T-cell (primary cell): ENCODE results near the gene CNNM1. TPM values are rescaled to one million over a fixed set of nuclear protein-coding genes. Genes with fewer than 3 reads are reported as not detected.

Source experiments
- ATAC-seq, 4 experiments: fragments of 200-7000 bp in 3 of 4; fragments of 150-1000 bp in 1 of 4; cut with Tn5 transposase; replicated peaks in 1 of 4; 1 replicate in 3 of 4; 2 replicates in 1 of 4; pipeline ENCODE4 v1.10.0; 2021; ENCODE audit warnings: moderate library complexity in 3 of 4, mild to moderate bottlenecking in 2 of 4, moderate number of reproducible peaks in 1 of 4
- CTCF ChIA-PET, 2 donors: fragments of 300-600 bp; sonication (Branson Sonifier 250); formaldehyde crosslinking; loops; one replicate each; lab custom pipeline; 2022; ENCODE audit warnings: antibody characterized with exemption in 2 of 2; lab: Charles Lee
- POLR2A ChIA-PET, 2 donors: fragments of 300-600 bp; sonication (Branson Sonifier 250); formaldehyde crosslinking; loops; one replicate each; lab custom pipeline; 2022; ENCODE audit warnings: antibody characterized with exemption in 2 of 2; lab: Charles Lee
- DNase-seq, 35 experiments: peaks; one replicate each; pipeline versions ENCODE4 v3.0.0 to v3.0.0-alpha.2; 2013 to 2023
- H3K27ac ChIP-seq: one replicate; pipeline ENCODE4 v1.5.1; 2013; ENCODE audit warnings: low read length
- H3K27me3 ChIP-seq, 2 experiments: replicated peaks in 1 of 2; 1 replicate in 1 of 2; 2 replicates in 1 of 2; pipeline versions ENCODE4 v1.6.1 to v1.7.0; 2013; ENCODE audit warnings: low read length in 1 of 2, mixed read lengths in 1 of 2; ENCODE audit not compliant: control insufficient read depth in 2 of 2, insufficient read depth in 2 of 2; ENCODE audit errors: extremely low read depth in 1 of 2
- H3K36me3 ChIP-seq, 2 donors: 1 replicate in 1 of 2; 2 replicates in 1 of 2; pipeline versions ENCODE4 v1.6.1 to v1.7.0; 2013; ENCODE audit warnings: low read length in 1 of 2; ENCODE audit not compliant: control insufficient read depth in 2 of 2, insufficient read depth in 1 of 2; ENCODE audit errors: extremely low read depth in 1 of 2
- H3K4me1 ChIP-seq, 2 experiments: 1 replicate in 1 of 2; 2 replicates in 1 of 2; pipeline versions ENCODE4 v1.6.1 to v1.7.0; 2013; ENCODE audit warnings: low read length in 2 of 2, mixed read lengths in 1 of 2; ENCODE audit not compliant: insufficient read depth in 2 of 2, control insufficient read depth in 1 of 2; ENCODE audit errors: extremely low read depth in 1 of 2
- H3K4me3 ChIP-seq, 2 donors: 1 replicate in 1 of 2; 2 replicates in 1 of 2; pipeline versions ENCODE4 v1.5.1 to v1.7.0; 2013; ENCODE audit warnings: mild to moderate bottlenecking in 2 of 2, low read length in 1 of 2, moderate library complexity in 1 of 2; ENCODE audit not compliant: control insufficient read depth in 1 of 2; ENCODE audit errors: extremely low read depth in 1 of 2
- H3K9me3 ChIP-seq: 2 replicates; pipeline ENCODE4 v1.7.0; 2013
- H3K27ac Mint-ChIP-seq, 2 donors: one replicate each; pipeline ENCODE4 v1.8.0; 2020 to 2021; ENCODE audit warnings: mild to moderate bottlenecking in 2 of 2, mixed read lengths in 2 of 2
- H3K27me3 Mint-ChIP-seq, 2 donors: one replicate each; pipeline ENCODE4 v1.8.0; 2021 to 2022; ENCODE audit warnings: mixed read lengths in 2 of 2
- H3K36me3 Mint-ChIP-seq: one replicate; pipeline ENCODE4 v1.8.0; 2021; ENCODE audit warnings: mixed read lengths
- H3K4me1 Mint-ChIP-seq, 3 donors: one replicate each; pipeline ENCODE4 v1.8.0; 2020 to 2022; ENCODE audit warnings: mixed read lengths in 3 of 3, mild to moderate bottlenecking in 1 of 3
- H3K4me3 Mint-ChIP-seq, 3 donors: one replicate each; pipeline ENCODE4 v1.8.0; 2020 to 2022; ENCODE audit warnings: mild to moderate bottlenecking in 3 of 3, mixed read lengths in 3 of 3, moderate library complexity in 3 of 3
- H3K9me3 Mint-ChIP-seq, 3 donors: one replicate each; pipeline ENCODE4 v1.8.0; 2020 to 2022; ENCODE audit warnings: mixed read lengths in 3 of 3
- WGBS: methylation state at CpG from one replicate; pipeline ENCODE4 v1.1.5; 2013; ENCODE audit warnings: missing lambda C conversion rate; ENCODE audit not compliant: insufficient coverage; 5-methylcytosine and 5-hydroxymethylcytosine counted together
- total RNA-seq, 35 experiments: library from RNA in 6 of 35; stranded (reverse) in 6 of 35; fragments of 120-200 nt in 1 of 35; gene quantifications; one replicate each; pipeline versions ENCODE4 v1.2.1 to v1.2.4 and lab custom pipeline; 2013 to 2026

Gene CNNM1
- total RNA-seq, 5 donors from 2014 or later (not counting 1 experiment from before 2014, with no cell fraction given), result 0.25 to 1.2 (median 0.36) TPM

DNA sequence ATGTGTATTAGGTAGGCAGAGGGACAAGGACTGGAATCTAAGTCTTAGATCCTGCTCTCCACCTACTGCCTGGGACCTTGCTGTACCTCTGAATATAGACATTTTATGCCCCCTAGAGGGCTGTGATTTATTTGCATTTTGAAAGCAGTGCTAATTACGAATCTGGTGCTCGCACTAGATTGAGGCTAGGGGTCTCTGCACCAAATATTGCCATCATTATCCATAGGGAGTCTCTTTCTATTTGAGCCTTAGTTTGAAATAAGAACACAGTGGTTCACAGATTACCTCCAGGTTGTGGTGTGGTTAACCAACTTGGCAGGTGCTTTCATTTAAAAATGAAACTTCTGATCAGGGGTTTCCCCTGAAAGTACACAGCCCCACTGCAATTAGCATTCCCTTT, 41.8 kb downstream of the CNNM1 start:
- CTCF ChIA-PET, result no interaction called here
- no peaks in the 10 kb centered on the region for H3K4me1 ChIP-seq
- peaks cover 5 to 9% (median 8%) of the 10 kb centered on the region in 3 donors for H3K4me1 Mint-ChIP-seq
- H3K9me3 Mint-ChIP-seq, result no peaks in the 10 kb centered on the region
- ATAC-seq, result no peak
- peaks cover 0 to 9% of the 10 kb centered on the region in 2 experiments for H3K27me3 ChIP-seq
- no peaks in the 10 kb centered on the region for H3K9me3 ChIP-seq
- peaks cover 27 to 32% of the 10 kb centered on the region in 2 donors for H3K27me3 Mint-ChIP-seq
- H3K36me3 Mint-ChIP-seq, result no peaks in the 10 kb centered on the region
- no peak overlapping the region for H3K4me3 Mint-ChIP-seq
- no peak overlapping the region for H3K27ac Mint-ChIP-seq
- no peak for DNase-seq
- no CpG with 5 or more reads among the region's 2 CpGs for WGBS
- POLR2A ChIA-PET, result no interaction called here
- no peak overlapping the region for H3K27ac ChIP-seq
- H3K36me3 ChIP-seq, result no peaks in the 10 kb centered on the region
- H3K4me3 ChIP-seq, result no peak overlapping the region

DNA sequence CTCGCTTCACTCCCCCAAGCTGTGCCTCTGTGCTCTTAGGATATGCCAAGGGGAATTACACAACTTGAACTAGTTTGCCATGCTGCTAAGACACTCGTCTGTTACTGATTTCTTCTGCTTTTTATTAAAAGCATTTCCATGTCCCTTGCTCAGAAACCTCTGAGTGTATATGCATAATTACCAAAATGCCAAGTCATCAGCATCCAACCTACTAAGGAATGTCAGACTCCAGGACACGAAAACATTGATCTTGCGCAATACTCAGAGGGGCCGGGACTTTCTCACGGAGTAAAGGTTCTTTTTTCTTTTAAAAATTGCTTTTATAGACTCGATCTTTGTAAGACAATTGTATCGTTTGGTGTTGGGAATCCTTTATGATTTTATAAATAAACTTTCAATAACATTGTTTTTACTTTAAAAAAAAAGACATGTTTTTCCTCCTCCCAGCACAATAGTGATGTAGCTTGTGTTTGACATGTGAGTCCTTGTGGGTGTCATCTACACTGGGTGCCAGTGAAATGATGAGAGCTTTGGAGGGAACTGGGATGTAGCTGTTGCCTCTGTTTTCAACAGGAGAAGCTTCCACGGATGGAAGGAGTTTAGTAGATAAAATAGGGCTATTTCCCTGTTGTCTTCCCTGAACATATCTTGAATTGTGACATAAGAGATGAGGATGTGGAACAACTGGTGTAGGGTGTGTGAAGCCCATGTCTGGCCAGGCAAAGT, 43.6 kb downstream of the CNNM1 start:
- H3K4me1 ChIP-seq, result no peaks in the 10 kb centered on the region
- Mint-ChIP-seq H3K36me3 (no peaks in the 10 kb centered on the region), H3K27me3 (peaks cover 27% of the 10 kb centered on the region in 2 donors), H3K4me1 (peaks cover 5 to 9% (median 8%) of the 10 kb centered on the region in 3 donors), H3K27ac (no peak overlapping the region), H3K4me3 (no peak overlapping the region), H3K9me3 (no peaks in the 10 kb centered on the region)
- H3K4me3 ChIP-seq, result no peak overlapping the region
- no peaks in the 10 kb centered on the region for H3K36me3 ChIP-seq
- POLR2A ChIA-PET, result interaction anchor here in 1 of 2 donors (0.6 kb wide), 1 partner anchor 1102 kb away, joined by 3 read pairs; no protein-coding TSS in a partner anchor
- no peak for ATAC-seq
- DNase-seq, result no peak
- CTCF ChIA-PET, result no interaction called here
- no peak overlapping the region for H3K27ac ChIP-seq
- WGBS, result 89% methylated on average over 3 of the region's 9 CpGs
- H3K9me3 ChIP-seq, result no peaks in the 10 kb centered on the region
- H3K27me3 ChIP-seq, result peaks cover 0 to 13% of the 10 kb centered on the region in 2 experiments

DNA sequence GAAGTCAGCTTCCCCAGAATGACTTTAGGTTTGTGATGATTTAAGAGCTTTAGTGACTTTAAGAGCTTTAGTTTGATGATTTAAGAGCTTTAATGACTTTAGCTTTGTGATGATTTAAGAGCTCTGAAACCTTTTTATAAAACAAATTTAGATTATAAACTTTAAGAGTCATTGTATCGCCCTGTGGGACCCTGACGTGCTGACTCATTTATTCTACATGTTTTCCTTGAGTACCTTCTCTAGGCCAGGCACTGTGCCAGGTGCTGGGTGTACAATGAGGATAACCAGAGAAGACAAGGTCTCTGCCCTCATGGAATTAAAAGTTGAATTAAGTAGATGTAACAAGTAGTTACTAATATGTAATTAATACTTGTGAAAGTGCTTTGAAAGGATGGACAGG, 45.4 kb downstream of the CNNM1 start:
- no peak for DNase-seq
- H3K4me1 ChIP-seq, result no peaks in the 10 kb centered on the region
- peaks cover 0 to 11% of the 10 kb centered on the region in 2 experiments for H3K27me3 ChIP-seq
- CTCF ChIA-PET, result interaction anchor here in 1 of 2 donors (0.6 kb wide), 1 partner anchor 341 kb away, joined by 3 read pairs; no protein-coding TSS in a partner anchor
- Mint-ChIP-seq H3K27me3 (peaks cover 26 to 35% of the 10 kb centered on the region in 2 donors), H3K4me3 (no peak overlapping the region), H3K36me3 (no peaks in the 10 kb centered on the region), H3K27ac (no peak overlapping the region), H3K4me1 (peaks cover 5 to 9% (median 8%) of the 10 kb centered on the region in 3 donors), H3K9me3 (no peaks in the 10 kb centered on the region)
- no peak for ATAC-seq
- POLR2A ChIA-PET, result no interaction called here
- H3K36me3 ChIP-seq, result no peaks in the 10 kb centered on the region
- H3K27ac ChIP-seq, result no peak overlapping the region
- no CpG with 5 or more reads among the region's 2 CpGs for WGBS
- H3K9me3 ChIP-seq, result no peaks in the 10 kb centered on the region
- H3K4me3 ChIP-seq, result no peak overlapping the region

DNA sequence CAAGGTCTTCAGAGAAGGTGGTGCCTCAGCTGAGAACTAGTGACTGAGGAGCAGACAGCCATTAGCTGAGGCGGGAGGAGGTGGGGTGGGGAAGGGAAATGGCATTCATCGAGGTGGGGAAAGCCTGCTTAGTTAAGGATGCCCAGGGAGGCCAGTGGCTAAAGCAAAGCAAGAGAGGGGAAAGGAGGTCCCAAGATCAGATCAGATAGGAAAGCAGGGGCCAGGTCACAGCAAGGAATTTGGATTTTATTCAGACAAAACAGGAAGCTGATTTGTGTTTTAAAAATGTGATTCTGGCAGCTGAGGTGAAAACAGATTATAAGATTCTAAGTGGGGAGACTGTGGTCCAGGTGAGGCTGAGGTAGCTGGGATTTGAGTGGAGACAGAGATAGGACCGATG, 45.8 kb downstream of the CNNM1 start:
- Mint-ChIP-seq H3K9me3 (no peaks in the 10 kb centered on the region), H3K27me3 (peaks cover 22 to 31% of the 10 kb centered on the region in 2 donors), H3K4me3 (no peak overlapping the region), H3K27ac (no peak overlapping the region), H3K36me3 (no peaks in the 10 kb centered on the region), H3K4me1 (peaks cover 5 to 9% (median 8%) of the 10 kb centered on the region in 3 donors)
- Histone ChIP-seq H3K4me1 (no peaks in the 10 kb centered on the region), H3K27ac (no peak overlapping the region), H3K27me3 (peaks cover 0 to 11% of the 10 kb centered on the region in 2 experiments), H3K9me3 (no peaks in the 10 kb centered on the region), H3K4me3 (no peak overlapping the region), H3K36me3 (no peaks in the 10 kb centered on the region)
- ChIA-PET POLR2A (no interaction called here), CTCF (no interaction called here)
- 62% methylated on average over 3 of the region's 3 CpGs for WGBS
- DNase-seq (no peak), ATAC-seq (no peak)

DNA sequence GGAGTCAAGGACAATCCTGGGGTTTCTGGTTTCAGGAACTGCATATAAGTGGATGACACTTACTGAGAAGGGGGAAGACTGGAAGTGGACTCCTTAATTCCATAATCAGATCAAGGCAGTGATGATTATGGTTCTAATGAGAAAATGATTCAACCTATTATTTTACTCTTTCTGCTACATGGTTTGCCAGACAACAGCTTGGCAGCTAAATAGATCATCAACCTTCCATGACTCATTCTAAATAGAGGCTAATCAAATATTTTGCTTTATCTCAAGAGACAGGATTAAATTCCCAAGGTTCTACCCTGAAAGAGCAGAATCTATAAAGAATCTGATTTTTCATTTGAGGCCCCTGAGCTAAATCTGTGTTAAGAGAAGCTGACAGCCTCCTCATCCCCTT, 46.3 kb downstream of the CNNM1 start:
- H3K27ac ChIP-seq, result no peak overlapping the region
- H3K9me3 Mint-ChIP-seq, result no peaks in the 10 kb centered on the region
- H3K4me3 ChIP-seq, result no peak overlapping the region
- H3K36me3 Mint-ChIP-seq, result no peaks in the 10 kb centered on the region
- H3K36me3 ChIP-seq, result no peaks in the 10 kb centered on the region
- no peak overlapping the region for H3K4me3 Mint-ChIP-seq
- peaks cover 0 to 11% of the 10 kb centered on the region in 2 experiments for H3K27me3 ChIP-seq
- no peak for DNase-seq
- peaks cover 5 to 9% (median 8%) of the 10 kb centered on the region in 3 donors for H3K4me1 Mint-ChIP-seq
- no peaks in the 10 kb centered on the region for H3K4me1 ChIP-seq
- ChIA-PET POLR2A (no interaction called here), CTCF (no interaction called here)
- ATAC-seq, result no peak
- peaks cover 22 to 30% of the 10 kb centered on the region in 2 donors for H3K27me3 Mint-ChIP-seq
- H3K27ac Mint-ChIP-seq, result no peak overlapping the region
- H3K9me3 ChIP-seq, result no peaks in the 10 kb centered on the region

DNA sequence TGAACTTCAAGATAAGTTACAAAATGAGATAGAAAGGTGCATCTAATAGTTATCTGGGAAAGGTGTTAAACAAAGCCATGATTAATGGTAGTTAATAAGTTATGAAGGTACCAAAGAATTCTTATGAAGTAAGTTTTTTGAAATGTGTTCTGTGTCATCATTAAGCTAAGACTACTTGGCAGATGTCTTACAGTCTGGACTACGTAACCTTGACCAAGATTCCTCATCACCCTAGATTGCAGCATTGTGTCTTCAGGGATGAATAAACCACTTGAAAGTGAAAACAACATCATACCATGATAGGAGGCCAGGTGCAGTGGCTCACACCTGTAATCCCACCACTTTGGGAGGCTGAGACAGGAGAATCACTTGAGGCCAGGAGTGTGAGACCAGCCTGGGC, 53.0 kb downstream of the CNNM1 start:
- Mint-ChIP-seq H3K36me3 (no peaks in the 10 kb centered on the region), H3K4me1 (no peaks in the 10 kb centered on the region), H3K27ac (no peak overlapping the region), H3K9me3 (no peaks in the 10 kb centered on the region), H3K4me3 (no peak overlapping the region), H3K27me3 (peaks cover 0 to 18% of the 10 kb centered on the region in 2 donors)
- Histone ChIP-seq H3K4me3 (no peak overlapping the region), H3K36me3 (no peaks in the 10 kb centered on the region), H3K27me3 (peaks cover 0 to under 1% of the 10 kb centered on the region in 2 experiments), H3K9me3 (no peaks in the 10 kb centered on the region), H3K4me1 (no peaks in the 10 kb centered on the region), H3K27ac (no peak overlapping the region)
- CTCF ChIA-PET, result no interaction called here
- no CpG with 5 or more reads among the region's 1 CpG for WGBS
- DNase-seq, result no peak
- POLR2A ChIA-PET, result no interaction called here
- ATAC-seq, result no peak
